ENCODE results near the gene STAP2. TPM values are rescaled to one million over a fixed set of nuclear protein-coding genes. Genes with fewer than 3 reads are reported as not detected.

STAP2 gene
- total RNA-seq, 1 donor from 2014 or later = 6.8 TPM

GRCh38 chr19:4319067-4319718, 19.4 kb downstream of the STAP2 start:
- Mint-ChIP-seq H3K27ac (no peak overlapping the region), H3K4me3 (no peak overlapping the region), H3K36me3 (peaks cover 34% of the 10 kb centered on the region), H3K27me3 (ENCODE audit: insufficient read depth, low read depth) (peaks cover 11% of the 10 kb centered on the region), H3K9me3 (peaks cover 19% of the 10 kb centered on the region), H3K4me1 (no peaks in the 10 kb centered on the region)
- no peaks in the 10 kb centered on the region for H3K9me3 ChIP-seq (ENCODE audit: low read depth)
- DNase-seq (ENCODE audit: low spot score) = no peak
- H3F3A ChIP-seq (ENCODE audit: low read depth) = no peaks in the 10 kb centered on the region
- no peak overlapping the region for H3K4me3 ChIP-seq
- no peak overlapping the region for H3K27ac ChIP-seq
- H3K27me3 ChIP-seq = no peaks in the 10 kb centered on the region
- H3K4me2 ChIP-seq = no peak overlapping the region
- no peaks in the 10 kb centered on the region for H3K4me1 ChIP-seq
- no peaks in the 10 kb centered on the region for H4K20me1 ChIP-seq (ENCODE audit: low read depth)
- H3K9ac ChIP-seq = no peak overlapping the region
- no peak overlapping the region for H2AFZ ChIP-seq (replicated peaks)
- TF ChIP-seq CTCF (IDR thresholded peaks at IDR 0.05) = no peak
- no peak for TF ChIP-seq EZH2phosphoT487 (IDR thresholded peaks at IDR 0.05)
- TF ChIP-seq EZH2 (IDR thresholded peaks at IDR 0.05) = no peak
- H3K36me3 ChIP-seq = no peaks in the 10 kb centered on the region
- no peaks in the 10 kb centered on the region for H3K79me2 ChIP-seq (ENCODE audit: low read depth)

GRCh38 chr19:4318460-4318859, 20.2 kb downstream of the STAP2 start:
- no peak overlapping the region for H2AFZ ChIP-seq (replicated peaks)
- TF ChIP-seq EZH2 (IDR thresholded peaks at IDR 0.05) (no peak), EZH2phosphoT487 (IDR thresholded peaks at IDR 0.05) (no peak), CTCF (IDR thresholded peaks at IDR 0.05) (no peak)
- no peaks in the 10 kb centered on the region for H4K20me1 ChIP-seq (ENCODE audit: low read depth)
- H3K4me3 ChIP-seq = no peak overlapping the region
- no peaks in the 10 kb centered on the region for H3K79me2 ChIP-seq (ENCODE audit: low read depth)
- H3K4me2 ChIP-seq = no peak overlapping the region
- H3K27ac ChIP-seq = no peak overlapping the region
- no peaks in the 10 kb centered on the region for H3K36me3 ChIP-seq
- no peaks in the 10 kb centered on the region for H3K4me1 Mint-ChIP-seq
- no peak overlapping the region for H3K4me3 Mint-ChIP-seq
- DNase-seq (ENCODE audit: low spot score) = no peak
- no peaks in the 10 kb centered on the region for H3K9me3 ChIP-seq (ENCODE audit: low read depth)
- H3K9me3 Mint-ChIP-seq = peaks cover 19% of the 10 kb centered on the region
- peaks cover 33% of the 10 kb centered on the region for H3K36me3 Mint-ChIP-seq
- H3K9ac ChIP-seq = no peak overlapping the region
- no peaks in the 10 kb centered on the region for H3K27me3 ChIP-seq
- H3K4me1 ChIP-seq = no peaks in the 10 kb centered on the region
- peaks cover 10% of the 10 kb centered on the region for H3K27me3 Mint-ChIP-seq (ENCODE audit: insufficient read depth, low read depth)
- no peaks in the 10 kb centered on the region for H3F3A ChIP-seq (ENCODE audit: low read depth)
- no peak overlapping the region for H3K27ac Mint-ChIP-seq

- no peak overlapping the region for H3K9ac ChIP-seq
- no peak overlapping the region for H3K4me3 ChIP-seq
- H3K4me2 ChIP-seq = no peak overlapping the region
- Mint-ChIP-seq H3K27me3 (ENCODE audit: insufficient read depth, low read depth) (peaks cover 10% of the 10 kb centered on the region), H3K4me1 (no peaks in the 10 kb centered on the region), H3K27ac (no peak overlapping the region), H3K4me3 (no peak overlapping the region), H3K36me3 (peaks cover 33% of the 10 kb centered on the region), H3K9me3 (peaks cover 19% of the 10 kb centered on the region)
- H3K4me1 ChIP-seq = no peaks in the 10 kb centered on the region
- no peaks in the 10 kb centered on the region for H3K27me3 ChIP-seq
- H3K27ac ChIP-seq = no peak overlapping the region
- no peak for DNase-seq (ENCODE audit: low spot score)
- no peaks in the 10 kb centered on the region for H3K9me3 ChIP-seq (ENCODE audit: low read depth)
- H4K20me1 ChIP-seq (ENCODE audit: low read depth) = no peaks in the 10 kb centered on the region
- no peaks in the 10 kb centered on the region for H3K36me3 ChIP-seq
- TF ChIP-seq EZH2 (IDR thresholded peaks at IDR 0.05) (no peak), EZH2phosphoT487 (IDR thresholded peaks at IDR 0.05) (no peak), CTCF (IDR thresholded peaks at IDR 0.05) (no peak)
- H2AFZ ChIP-seq (replicated peaks) = no peak overlapping the region
- no peaks in the 10 kb centered on the region for H3K79me2 ChIP-seq (ENCODE audit: low read depth)
- no peaks in the 10 kb centered on the region for H3F3A ChIP-seq (ENCODE audit: low read depth)
Observed at GRCh38 chr19:4316956-4317355, 21.7 kb downstream of the STAP2 start.

Data from neural progenitor cell (in vitro differentiated cells).